CD4-positive, alpha-beta T cell (primary cell): ENCODE results near the gene MEIKIN. TPM values are rescaled to one million over a fixed set of nuclear protein-coding genes. Genes with fewer than 3 reads are reported as not detected.

Experiments
- ATAC-seq: fragments of 200-7000 bp; cut with Tn5 transposase; one replicate; pipeline ENCODE4 v1.10.0; 2022; ENCODE audit warnings: mild to moderate bottlenecking; ENCODE audit not compliant: poor library complexity
- CTCF ChIA-PET: fragments of 350-600 bp; sonication (Branson Sonifier 250); formaldehyde crosslinking; loops from one replicate; lab custom pipeline; 2021; ENCODE audit warnings: antibody characterized with exemption, inconsistent platforms; lab: Charles Lee
- POLR2A ChIA-PET: fragments of 350-600 bp; sonication (Branson Sonifier 250); formaldehyde crosslinking; loops from one replicate; lab custom pipeline; 2021; ENCODE audit warnings: antibody characterized with exemption, inconsistent platforms; lab: Charles Lee
- DNase-seq, 14 experiments: peaks; one replicate each; pipeline ENCODE4 v3.0.0-alpha.2; 2013 to 2020; ENCODE audit warnings: mixed read lengths in 2 of 14
- H3K27ac ChIP-seq, 2 donors: one replicate each; pipeline versions ENCODE4 v1.5.1 to v1.7.0; 2013; ENCODE audit warnings: low read length in 2 of 2, low read depth in 1 of 2, mild to moderate bottlenecking in 1 of 2
- H3K27me3 ChIP-seq, 2 experiments: 1 replicate in 1 of 2; 2 replicates in 1 of 2; pipeline versions ENCODE4 v1.6.1 to v1.7.0; 2013; ENCODE audit warnings: low read length in 2 of 2, control low read depth in 1 of 2, mild to moderate bottlenecking in 1 of 2, moderate library complexity in 1 of 2; ENCODE audit not compliant: insufficient read depth in 2 of 2, control insufficient read depth in 1 of 2
- H3K36me3 ChIP-seq: one replicate; pipeline ENCODE4 v1.6.1; 2013; ENCODE audit warnings: low read length, control low read depth; ENCODE audit not compliant: insufficient read depth
- H3K4me1 ChIP-seq: one replicate; pipeline ENCODE4 v1.6.1; 2013; ENCODE audit warnings: low read length, control low read depth; ENCODE audit not compliant: insufficient read depth
- H3K4me3 ChIP-seq: one replicate; pipeline ENCODE4 v1.5.1; 2013; ENCODE audit warnings: mild to moderate bottlenecking, low read length, moderate library complexity
- H3K9me3 ChIP-seq, 2 experiments: 1 replicate in 1 of 2; 2 replicates in 1 of 2; pipeline versions ENCODE4 v1.6.1 to v1.7.0; 2013; ENCODE audit warnings: low read length in 2 of 2, mild to moderate bottlenecking in 2 of 2, control low read depth in 1 of 2, moderate library complexity in 1 of 2; ENCODE audit not compliant: control insufficient read depth in 1 of 2, insufficient read depth in 1 of 2
- H3K27ac Mint-ChIP-seq: one replicate; pipeline ENCODE4 v1.8.0; 2020; ENCODE audit warnings: mixed read lengths
- H3K27me3 Mint-ChIP-seq: one replicate; pipeline ENCODE4 v1.8.0; 2021; ENCODE audit warnings: mixed read lengths
- H3K36me3 Mint-ChIP-seq: one replicate; pipeline ENCODE4 v1.8.0; 2021; ENCODE audit warnings: low read depth, mixed read lengths
- H3K4me1 Mint-ChIP-seq: one replicate; pipeline ENCODE4 v1.8.0; 2021; ENCODE audit warnings: low read depth, mixed read lengths
- H3K4me3 Mint-ChIP-seq: one replicate; pipeline ENCODE4 v1.8.0; 2020; ENCODE audit warnings: mild to moderate bottlenecking, mixed read lengths
- H3K9me3 Mint-ChIP-seq: one replicate; pipeline ENCODE4 v1.8.0; 2020; ENCODE audit warnings: mixed read lengths
- intact Hi-C, 2 experiments: fragments of 100-400 bp; cut with DNase I in 1 of 2; cut with micrococcal nuclease in 1 of 2; formaldehyde crosslinking; loops; one replicate each; pipeline versions ENCODE4 v1.15.1 to v1.9.0; 2023 to 2025; cut with DNase I, micrococcal nuclease
- total RNA-seq, 174 experiments: library from RNA in 2 of 174; stranded (reverse) in 2 of 174; gene quantifications; one replicate each; pipeline ENCODE4 v1.2.3 and lab custom pipeline; 2021 to 2026
- TF ChIP-seq, protein P1 (sequence below): fragments of 200-600 bp; IDR thresholded peaks from one replicate; pipeline ENCODE4 v1.8.0; 2022; ENCODE audit warnings: antibody characterized with exemption, mild to moderate bottlenecking

Gene MEIKIN
- total RNA-seq, 2 experiments from 2014 or later = not detected

DNA sequence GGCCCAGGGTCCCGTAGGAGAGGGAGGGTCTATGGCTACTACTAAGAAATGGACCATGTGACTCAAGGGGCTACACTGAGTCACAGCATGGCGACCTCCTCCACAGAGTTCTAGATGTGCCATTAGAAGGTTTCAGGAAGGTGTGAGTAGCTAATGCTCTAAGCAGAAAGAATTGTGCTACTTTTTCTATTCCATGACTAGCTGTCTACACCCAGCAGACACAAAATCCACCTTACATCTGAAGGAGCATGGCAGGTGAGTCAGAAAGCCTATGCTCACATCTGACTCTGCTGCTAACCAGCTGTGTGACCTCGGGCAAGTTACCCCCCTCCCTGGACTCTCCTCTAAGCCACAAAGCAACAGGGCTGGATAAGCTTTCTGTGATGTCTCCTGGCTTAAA lies 14.4 kb upstream of the MEIKIN start:
- H3K4me3 Mint-ChIP-seq = no peak overlapping the region
- Histone ChIP-seq H3K9me3 (no peaks in the 10 kb centered on the region), H3K27me3 (no peaks in the 10 kb centered on the region), H3K4me3 (no peak overlapping the region), H3K4me1 (no peaks in the 10 kb centered on the region), H3K36me3 (peaks cover 38% of the 10 kb centered on the region), H3K27ac (no peak overlapping the region)
- H3K4me1 Mint-ChIP-seq = no peaks in the 10 kb centered on the region
- H3K27me3 Mint-ChIP-seq = no peaks in the 10 kb centered on the region
- H3K36me3 Mint-ChIP-seq = peaks cover 75% of the 10 kb centered on the region
- intact Hi-C loops = no loop called here
- ChIA-PET POLR2A (interaction anchor here (0.7 kb wide), 1 partner anchor 14 kb away, joined by 3 read pairs; no protein-coding TSS in a partner anchor), CTCF (no interaction called here)
- ATAC-seq (no peak), DNase-seq (no peak)
- H3K27ac Mint-ChIP-seq = no peak overlapping the region
- TF ChIP-seq, protein P1, sequence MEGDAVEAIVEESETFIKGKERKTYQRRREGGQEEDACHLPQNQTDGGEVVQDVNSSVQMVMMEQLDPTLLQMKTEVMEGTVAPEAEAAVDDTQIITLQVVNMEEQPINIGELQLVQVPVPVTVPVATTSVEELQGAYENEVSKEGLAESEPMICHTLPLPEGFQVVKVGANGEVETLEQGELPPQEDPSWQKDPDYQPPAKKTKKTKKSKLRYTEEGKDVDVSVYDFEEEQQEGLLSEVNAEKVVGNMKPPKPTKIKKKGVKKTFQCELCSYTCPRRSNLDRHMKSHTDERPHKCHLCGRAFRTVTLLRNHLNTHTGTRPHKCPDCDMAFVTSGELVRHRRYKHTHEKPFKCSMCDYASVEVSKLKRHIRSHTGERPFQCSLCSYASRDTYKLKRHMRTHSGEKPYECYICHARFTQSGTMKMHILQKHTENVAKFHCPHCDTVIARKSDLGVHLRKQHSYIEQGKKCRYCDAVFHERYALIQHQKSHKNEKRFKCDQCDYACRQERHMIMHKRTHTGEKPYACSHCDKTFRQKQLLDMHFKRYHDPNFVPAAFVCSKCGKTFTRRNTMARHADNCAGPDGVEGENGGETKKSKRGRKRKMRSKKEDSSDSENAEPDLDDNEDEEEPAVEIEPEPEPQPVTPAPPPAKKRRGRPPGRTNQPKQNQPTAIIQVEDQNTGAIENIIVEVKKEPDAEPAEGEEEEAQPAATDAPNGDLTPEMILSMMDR = no peak
- H3K9me3 Mint-ChIP-seq = no peaks in the 10 kb centered on the region

DNA sequence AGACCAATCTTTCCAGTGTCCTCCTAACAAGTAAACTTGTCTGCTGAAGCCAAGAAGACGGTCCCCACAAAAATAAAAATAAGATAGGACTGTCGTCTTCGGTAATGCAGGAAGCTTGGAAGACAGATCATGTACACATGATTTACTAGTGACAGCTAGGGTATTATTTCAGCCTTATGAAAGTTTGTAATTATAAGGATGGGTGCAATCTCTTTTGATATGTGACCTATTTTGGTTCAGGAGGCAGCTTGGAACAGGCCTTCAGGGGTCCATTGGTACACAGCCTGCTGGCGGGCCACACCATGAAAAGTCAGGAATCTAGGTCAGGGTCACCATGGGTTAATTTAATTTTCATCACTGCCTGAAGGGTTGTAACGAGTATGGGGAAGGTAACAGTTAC lies 13.7 kb upstream of the MEIKIN start:
- POLR2A ChIA-PET = no interaction called here
- intact Hi-C loops = no loop called here
- no peaks in the 10 kb centered on the region for H3K27me3 ChIP-seq
- Mint-ChIP-seq H3K36me3 (peaks cover 77% of the 10 kb centered on the region), H3K9me3 (no peaks in the 10 kb centered on the region), H3K27ac (no peak overlapping the region), H3K27me3 (no peaks in the 10 kb centered on the region), H3K4me3 (no peak overlapping the region), H3K4me1 (no peaks in the 10 kb centered on the region)
- CTCF ChIA-PET = no interaction called here
- H3K4me1 ChIP-seq = no peaks in the 10 kb centered on the region
- no peak for ATAC-seq
- no peak for DNase-seq
- TF ChIP-seq, protein P1 = no peak
- no peaks in the 10 kb centered on the region for H3K9me3 ChIP-seq
- peaks cover 40% of the 10 kb centered on the region for H3K36me3 ChIP-seq
- H3K27ac ChIP-seq = no peak overlapping the region
- H3K4me3 ChIP-seq = no peak overlapping the region

DNA sequence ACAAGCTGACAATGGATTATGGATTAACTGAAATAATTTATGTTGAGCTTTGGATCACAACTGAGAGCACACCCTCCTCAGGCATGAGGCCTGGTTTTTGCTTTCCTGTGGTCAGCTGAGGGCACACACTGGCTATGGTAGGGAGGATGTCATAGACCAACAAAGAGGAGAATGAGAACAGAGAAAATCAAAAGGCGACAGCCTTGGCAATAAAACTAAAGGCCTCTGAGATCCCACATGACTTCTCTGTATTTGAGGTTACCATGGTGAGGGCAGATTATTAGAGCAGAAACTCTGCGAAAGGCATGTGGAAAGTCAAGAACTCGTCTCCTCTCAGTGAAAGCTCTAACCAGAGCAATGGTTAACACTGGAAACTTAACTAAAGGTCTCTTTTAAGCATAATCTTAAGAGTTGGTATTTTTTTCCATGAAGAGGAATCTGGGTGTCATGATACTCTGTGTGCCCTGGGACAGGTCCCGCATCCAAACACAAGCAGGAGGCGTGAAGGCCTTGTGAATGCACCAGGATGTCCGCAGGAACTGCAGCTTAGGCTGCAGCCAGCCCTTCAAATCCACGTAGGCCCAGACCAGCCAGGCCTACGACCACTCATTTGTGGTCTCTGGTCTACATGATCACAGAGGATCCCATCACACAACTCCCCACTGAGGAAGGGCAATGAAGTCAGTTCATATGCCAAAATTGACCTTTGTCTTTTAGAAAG lies 12.4 kb upstream of the MEIKIN start:
- Histone ChIP-seq H3K9me3 (no peaks in the 10 kb centered on the region), H3K27me3 (no peaks in the 10 kb centered on the region), H3K27ac (no peak overlapping the region), H3K4me1 (no peaks in the 10 kb centered on the region), H3K4me3 (no peak overlapping the region), H3K36me3 (peaks cover 39% of the 10 kb centered on the region)
- Mint-ChIP-seq H3K27me3 (no peaks in the 10 kb centered on the region), H3K4me1 (no peaks in the 10 kb centered on the region), H3K27ac (no peak overlapping the region), H3K4me3 (no peak overlapping the region), H3K36me3 (peaks cover 72% of the 10 kb centered on the region), H3K9me3 (no peaks in the 10 kb centered on the region)
- ChIA-PET POLR2A (no interaction called here), CTCF (no interaction called here)
- TF ChIP-seq, protein P1 = no peak
- ATAC-seq (no peak), DNase-seq (no peak)
- intact Hi-C loops = no loop called here
